Endothelial cell of umbilical vein (primary cell): Measurements from ENCODE around the gene SEPTIN5.
"Not testable (repeated sequence)": the region's sequence is repeated elsewhere in the genome, so short reads cannot be mapped to it uniquely, and the experiment has no call there.

ENCODE experiments used
- EZH2 ChIP-seq: IDR thresholded peaks from 2 replicates; pipeline ENCODE4 v1.6.1; 2012; ENCODE audit warnings: borderline replicate concordance, low read depth, mild to moderate bottlenecking, moderate library complexity, low read length, inconsistent platforms; ENCODE audit not compliant: severe bottlenecking
- MYC ChIP-seq: IDR thresholded peaks from one replicate; pipeline ENCODE4 v1.6.1; 2011; ENCODE audit warnings: mild to moderate bottlenecking, low read depth, low read length
- POLR2AphosphoS5 ChIP-seq: IDR thresholded peaks from 2 replicates; pipeline ENCODE4 v1.6.1; 2012; ENCODE audit warnings: low read depth, mild to moderate bottlenecking, control low read depth, low read length, moderate library complexity; ENCODE audit not compliant: insufficient read depth
- TF ChIP-seq, protein P1 (sequence below), 2 donors: IDR thresholded peaks; 1 replicate in 1 of 2; 2 replicates in 1 of 2; pipeline ENCODE4 v1.5.1; 2011; ENCODE audit warnings: low read length in 2 of 2, mild to moderate bottlenecking in 2 of 2, moderate library complexity in 2 of 2, control low read depth in 1 of 2, inconsistent platforms in 1 of 2, low read depth in 1 of 2; ENCODE audit not compliant: insufficient read depth in 1 of 2; ENCODE audit errors: extremely low read depth in 1 of 2

DNA sequence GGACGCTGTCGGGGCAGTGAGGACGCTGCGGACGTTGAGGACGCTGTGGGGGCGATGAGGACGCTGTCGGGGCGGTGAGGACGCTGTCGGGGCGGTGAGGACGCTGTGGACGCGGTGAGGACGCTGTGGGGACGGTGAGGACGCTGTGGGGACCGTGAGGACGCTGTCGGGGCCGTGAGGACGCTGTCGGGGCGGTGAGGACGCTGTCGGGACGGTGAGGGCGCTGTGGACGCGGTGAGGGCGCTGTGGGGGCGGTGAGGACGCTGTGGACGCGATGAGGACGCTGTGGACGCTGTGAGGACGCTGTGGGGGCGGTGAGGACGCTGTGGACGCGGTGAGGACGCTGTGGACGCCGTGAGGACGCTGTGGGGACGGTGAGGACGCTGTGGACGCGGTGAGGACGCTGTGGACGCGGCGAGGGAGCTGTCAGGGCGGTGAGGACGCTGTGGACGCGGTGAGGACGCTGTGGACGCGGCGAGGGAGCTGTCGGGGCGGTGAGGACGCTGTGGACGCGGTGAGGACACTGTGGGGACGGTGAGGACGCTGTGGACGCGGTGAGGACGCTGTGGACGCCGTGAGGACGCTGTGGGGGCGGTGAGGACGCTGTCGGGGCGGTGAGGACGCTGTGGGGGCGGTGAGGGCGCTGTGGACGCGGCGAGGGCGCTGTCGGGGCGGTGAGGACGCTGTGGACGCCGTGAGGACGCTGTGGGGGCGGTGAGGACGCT, 11.9 kb downstream of the SEPTIN5 start:
- TF ChIP-seq, protein P1, sequence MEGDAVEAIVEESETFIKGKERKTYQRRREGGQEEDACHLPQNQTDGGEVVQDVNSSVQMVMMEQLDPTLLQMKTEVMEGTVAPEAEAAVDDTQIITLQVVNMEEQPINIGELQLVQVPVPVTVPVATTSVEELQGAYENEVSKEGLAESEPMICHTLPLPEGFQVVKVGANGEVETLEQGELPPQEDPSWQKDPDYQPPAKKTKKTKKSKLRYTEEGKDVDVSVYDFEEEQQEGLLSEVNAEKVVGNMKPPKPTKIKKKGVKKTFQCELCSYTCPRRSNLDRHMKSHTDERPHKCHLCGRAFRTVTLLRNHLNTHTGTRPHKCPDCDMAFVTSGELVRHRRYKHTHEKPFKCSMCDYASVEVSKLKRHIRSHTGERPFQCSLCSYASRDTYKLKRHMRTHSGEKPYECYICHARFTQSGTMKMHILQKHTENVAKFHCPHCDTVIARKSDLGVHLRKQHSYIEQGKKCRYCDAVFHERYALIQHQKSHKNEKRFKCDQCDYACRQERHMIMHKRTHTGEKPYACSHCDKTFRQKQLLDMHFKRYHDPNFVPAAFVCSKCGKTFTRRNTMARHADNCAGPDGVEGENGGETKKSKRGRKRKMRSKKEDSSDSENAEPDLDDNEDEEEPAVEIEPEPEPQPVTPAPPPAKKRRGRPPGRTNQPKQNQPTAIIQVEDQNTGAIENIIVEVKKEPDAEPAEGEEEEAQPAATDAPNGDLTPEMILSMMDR (IDR thresholded peaks at IDR 0.05; ENCODE audit: extremely low read depth in 1 of 2, insufficient read depth in 1 of 2, low read depth in 1 of 2, low read length in 2 of 2) = not testable (repeated sequence)
- not testable (repeated sequence) for TF ChIP-seq EZH2, MYC, POLR2AphosphoS5
